Measurements from ENCODE around the gene CMTM5.
"Not testable (repeated sequence)": the region's sequence is repeated elsewhere in the genome, so short reads cannot be mapped to it uniquely, and the experiment has no call there.

Gene CMTM5

DNA sequence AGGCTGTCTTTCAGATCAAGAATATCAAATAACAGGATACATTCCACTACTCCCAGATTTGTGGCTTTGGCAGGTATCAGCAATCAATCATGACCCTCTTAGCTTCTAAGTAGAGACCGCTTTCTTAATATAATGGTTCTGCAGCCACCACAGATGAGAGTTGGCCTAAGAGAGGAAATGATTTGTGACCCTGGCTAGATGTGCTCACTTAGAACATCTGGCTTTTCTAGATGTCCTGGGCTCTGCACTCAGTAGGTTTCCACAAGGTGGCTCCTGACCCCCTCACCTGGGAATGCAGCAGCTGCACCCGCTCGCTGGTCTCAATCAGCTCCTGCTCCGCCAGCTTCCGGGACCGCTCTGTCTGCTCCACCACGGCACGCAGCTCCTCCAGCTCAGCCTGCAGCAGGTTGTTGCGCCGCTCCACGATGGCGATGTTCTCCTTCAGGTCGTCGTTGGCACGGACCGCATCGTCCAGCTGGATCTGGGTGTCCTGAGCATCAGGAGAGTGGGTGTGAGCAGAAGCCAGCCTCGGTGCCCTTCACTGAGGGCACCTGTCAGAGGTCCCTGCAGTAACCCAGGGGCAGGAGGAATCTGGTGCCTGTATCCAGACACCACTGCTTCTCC is 8.9 kb downstream of the CMTM5 start:
- no peak overlapping the region for H3K4me3 ChIP-seq (ENCODE audit: low read length, poor library complexity, severe bottlenecking)
- no peak overlapping the region for H2AFZ ChIP-seq (ENCODE audit: low read length)
- H3K36me3 ChIP-seq (ENCODE audit: insufficient read depth, low read length): no peaks in the 10 kb centered on the region
- no peaks in the 10 kb centered on the region for H3F3A ChIP-seq (ENCODE audit: low read depth)
- TF ChIP-seq, protein P1, sequence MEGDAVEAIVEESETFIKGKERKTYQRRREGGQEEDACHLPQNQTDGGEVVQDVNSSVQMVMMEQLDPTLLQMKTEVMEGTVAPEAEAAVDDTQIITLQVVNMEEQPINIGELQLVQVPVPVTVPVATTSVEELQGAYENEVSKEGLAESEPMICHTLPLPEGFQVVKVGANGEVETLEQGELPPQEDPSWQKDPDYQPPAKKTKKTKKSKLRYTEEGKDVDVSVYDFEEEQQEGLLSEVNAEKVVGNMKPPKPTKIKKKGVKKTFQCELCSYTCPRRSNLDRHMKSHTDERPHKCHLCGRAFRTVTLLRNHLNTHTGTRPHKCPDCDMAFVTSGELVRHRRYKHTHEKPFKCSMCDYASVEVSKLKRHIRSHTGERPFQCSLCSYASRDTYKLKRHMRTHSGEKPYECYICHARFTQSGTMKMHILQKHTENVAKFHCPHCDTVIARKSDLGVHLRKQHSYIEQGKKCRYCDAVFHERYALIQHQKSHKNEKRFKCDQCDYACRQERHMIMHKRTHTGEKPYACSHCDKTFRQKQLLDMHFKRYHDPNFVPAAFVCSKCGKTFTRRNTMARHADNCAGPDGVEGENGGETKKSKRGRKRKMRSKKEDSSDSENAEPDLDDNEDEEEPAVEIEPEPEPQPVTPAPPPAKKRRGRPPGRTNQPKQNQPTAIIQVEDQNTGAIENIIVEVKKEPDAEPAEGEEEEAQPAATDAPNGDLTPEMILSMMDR (conservative IDR thresholded peaks at IDR 0.05; ENCODE audit: low read length): no peak
- no peak for TF ChIP-seq EZH2phosphoT487 (IDR thresholded peaks at IDR 0.05; ENCODE audit: borderline replicate concordance)
- H4K20me1 ChIP-seq (ENCODE audit: insufficient read depth, low read length, poor library complexity, severe bottlenecking): no peaks in the 10 kb centered on the region
- H3K9me2 ChIP-seq (replicated peaks; ENCODE audit: low read depth, low read length): no peaks in the 10 kb centered on the region
- H3K9ac ChIP-seq (ENCODE audit: low read depth, low read length, poor library complexity, severe bottlenecking): no peak overlapping the region
- no peaks in the 10 kb centered on the region for H3K4me1 ChIP-seq (ENCODE audit: insufficient read depth, low read length, poor library complexity, severe bottlenecking)
- H3K79me2 ChIP-seq (ENCODE audit: insufficient read depth, low read length): no peaks in the 10 kb centered on the region
- H3K4me2 ChIP-seq (ENCODE audit: low read depth, low read length, poor library complexity, severe bottlenecking): no peak overlapping the region
- no peaks in the 10 kb centered on the region for H3K27me3 ChIP-seq (ENCODE audit: insufficient read depth, low read length, poor library complexity, severe bottlenecking)
- no peaks in the 10 kb centered on the region for H3K9me3 ChIP-seq (ENCODE audit: insufficient read depth, low read depth, low read length)

DNA sequence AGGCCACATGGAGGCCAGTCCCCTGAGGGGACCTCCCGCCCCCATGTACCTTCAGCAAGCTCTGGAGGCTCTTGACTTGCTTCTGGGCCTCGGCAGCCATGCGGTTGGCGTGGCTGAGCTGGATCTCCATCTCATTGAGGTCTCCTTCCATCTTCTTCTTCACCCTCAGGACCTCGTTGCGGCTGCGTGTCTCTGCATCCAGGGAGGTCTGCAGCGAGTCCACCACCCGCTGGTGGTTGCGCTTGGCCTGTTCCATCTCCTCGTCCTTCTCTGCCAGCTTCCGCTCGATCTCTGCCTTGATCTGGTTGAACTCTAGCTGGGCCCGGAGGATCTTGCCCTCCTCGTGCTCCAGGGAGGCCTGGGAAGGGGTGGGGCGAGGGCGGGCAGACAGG is 9.4 kb downstream of the CMTM5 start:
- H3K4me2 ChIP-seq (ENCODE audit: low read depth, low read length, poor library complexity, severe bottlenecking); H3K9ac ChIP-seq (ENCODE audit: low read depth, low read length, poor library complexity, severe bottlenecking); H4K20me1 ChIP-seq (ENCODE audit: insufficient read depth, low read length, poor library complexity, severe bottlenecking); H3K4me1 ChIP-seq (ENCODE audit: insufficient read depth, low read length, poor library complexity, severe bottlenecking); H3K4me3 ChIP-seq (ENCODE audit: low read length, poor library complexity, severe bottlenecking); H3K9me3 ChIP-seq (ENCODE audit: insufficient read depth, low read depth, low read length); H3K36me3 ChIP-seq (ENCODE audit: insufficient read depth, low read length); H2AFZ ChIP-seq (ENCODE audit: low read length); H3F3A ChIP-seq (ENCODE audit: low read depth); H3K9me2 ChIP-seq (replicated peaks; ENCODE audit: low read depth, low read length); H3K79me2 ChIP-seq (ENCODE audit: insufficient read depth, low read length); H3K27me3 ChIP-seq (ENCODE audit: insufficient read depth, low read length, poor library complexity, severe bottlenecking): not testable (repeated sequence)

DNA sequence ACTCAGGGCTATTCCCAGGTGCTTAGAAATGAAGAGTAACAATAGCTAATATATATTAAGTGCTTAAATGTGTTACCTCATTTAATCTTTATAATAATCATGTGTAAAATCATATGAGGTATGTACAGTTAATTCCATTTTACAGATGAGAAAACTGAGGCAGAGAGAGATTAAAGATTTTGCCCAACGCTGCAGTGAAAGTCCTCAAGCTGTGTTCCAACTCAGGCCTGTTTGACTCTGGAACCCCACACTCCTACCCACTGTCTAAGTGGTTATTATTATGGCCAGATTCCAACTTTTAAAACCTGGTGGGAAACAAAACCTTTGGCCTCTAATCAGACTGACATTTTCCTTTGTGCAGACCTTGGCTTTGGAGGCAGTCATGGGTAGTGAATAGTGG is 10.2 kb downstream of the CMTM5 start:
- Histone ChIP-seq H3F3A (ENCODE audit: low read depth) (no peaks in the 10 kb centered on the region), H3K9ac (ENCODE audit: low read depth, low read length, poor library complexity, severe bottlenecking) (no peak overlapping the region), H3K79me2 (ENCODE audit: insufficient read depth, low read length) (no peaks in the 10 kb centered on the region), H3K9me3 (ENCODE audit: insufficient read depth, low read depth, low read length) (no peaks in the 10 kb centered on the region), H3K27me3 (ENCODE audit: insufficient read depth, low read length, poor library complexity, severe bottlenecking) (no peaks in the 10 kb centered on the region), H3K9me2 (replicated peaks; ENCODE audit: low read depth, low read length) (no peaks in the 10 kb centered on the region), H3K4me1 (ENCODE audit: insufficient read depth, low read length, poor library complexity, severe bottlenecking) (no peaks in the 10 kb centered on the region), H3K4me2 (ENCODE audit: low read depth, low read length, poor library complexity, severe bottlenecking) (no peak overlapping the region), H4K20me1 (ENCODE audit: insufficient read depth, low read length, poor library complexity, severe bottlenecking) (no peaks in the 10 kb centered on the region), H2AFZ (ENCODE audit: low read length) (no peak overlapping the region), H3K36me3 (ENCODE audit: insufficient read depth, low read length) (no peaks in the 10 kb centered on the region), H3K4me3 (ENCODE audit: low read length, poor library complexity, severe bottlenecking) (no peak overlapping the region)
- TF ChIP-seq, protein P1 (conservative IDR thresholded peaks at IDR 0.05; ENCODE audit: low read length): no peak
- TF ChIP-seq EZH2phosphoT487 (IDR thresholded peaks at IDR 0.05; ENCODE audit: borderline replicate concordance): no peak

Measured in Loucy (cell line).